Activated CD8-positive, alpha-beta memory T cell treated with anti-CD3 and anti-CD28 coated beads for 36 hours (primary cell): Measurements from ENCODE around the gene LRGUK. TPM values are rescaled to one million over a fixed set of nuclear protein-coding genes. Genes with fewer than 3 reads are reported as not detected.
"Not testable (repeated sequence)": the region's sequence is repeated elsewhere in the genome, so short reads cannot be mapped to it uniquely, and the experiment has no call there.

Source experiments
- CTCF ChIA-PET: fragments of 350-600 bp; sonication (Branson Sonifier 250); formaldehyde crosslinking; loops from one replicate; lab custom pipeline; 2021; ENCODE audit warnings: antibody characterized with exemption; lab: Charles Lee
- POLR2A ChIA-PET: fragments of 350-600 bp; sonication (Branson Sonifier 250); formaldehyde crosslinking; loops from one replicate; lab custom pipeline; 2021; ENCODE audit warnings: antibody characterized with exemption; lab: Charles Lee
- total RNA-seq, 2 experiments: library from RNA; stranded (reverse); gene quantifications; one replicate each; pipeline ENCODE4 v1.2.3, GENCODE V29; 2021

LRGUK gene
- total RNA-seq, 2 experiments from 2014 or later, result 0.15 TPM; not detected in 1

- POLR2A ChIA-PET, result no interaction called here
- CTCF ChIA-PET, result no interaction called here
Measured at GRCh38 chr7:134210976-134211663, 84.0 kb downstream of the LRGUK start.

- ChIA-PET POLR2A (no interaction called here), CTCF (no interaction called here)
Measured at GRCh38 chr7:134211817-134212216, 84.7 kb downstream of the LRGUK start.

GRCh38 chr7:134212576-134213546 is 85.7 kb downstream of the LRGUK start:
- POLR2A ChIA-PET, result no interaction called here
- CTCF ChIA-PET, result no interaction called here

- ChIA-PET CTCF (no interaction called here), POLR2A (no interaction called here)
Measured at GRCh38 chr7:134220236-134220635, 93.1 kb downstream of the LRGUK start.

- CTCF ChIA-PET, POLR2A ChIA-PET: not testable (repeated sequence)
Measured at GRCh38 chr7:134231296-134231695, 104.2 kb downstream of the LRGUK start.

GRCh38 chr7:134234216-134234615 is 107.1 kb downstream of the LRGUK start:
- ChIA-PET POLR2A (no interaction called here), CTCF (no interaction called here)

- CTCF ChIA-PET, result no interaction called here
- POLR2A ChIA-PET, result no interaction called here
Measured at GRCh38 chr7:134245253-134245652, 118.1 kb downstream of the LRGUK start.

GRCh38 chr7:134246347-134246746 is 119.2 kb downstream of the LRGUK start:
- CTCF ChIA-PET, result no interaction called here
- POLR2A ChIA-PET, result no interaction called here

GRCh38 chr7:134246761-134247160 is 119.6 kb downstream of the LRGUK start:
- ChIA-PET CTCF (no interaction called here), POLR2A (no interaction called here)

- ChIA-PET CTCF (no interaction called here), POLR2A (no interaction called here)
Measured at GRCh38 chr7:134248196-134248595, 121.1 kb downstream of the LRGUK start.

- CTCF ChIA-PET, result no interaction called here
- POLR2A ChIA-PET, result no interaction called here
Measured at GRCh38 chr7:134254311-134254710, 127.2 kb downstream of the LRGUK start.

GRCh38 chr7:134255814-134256213 is 128.7 kb downstream of the LRGUK start:
- POLR2A ChIA-PET, result no interaction called here
- CTCF ChIA-PET, result no interaction called here

GRCh38 chr7:134262322-134262721 is 135.2 kb downstream of the LRGUK start:
- ChIA-PET POLR2A (no interaction called here), CTCF (no interaction called here)

GRCh38 chr7:134276951-134277350 is 149.8 kb downstream of the LRGUK start:
- POLR2A ChIA-PET, result no interaction called here

GRCh38 chr7:134278502-134279153 is 151.5 kb downstream of the LRGUK start:
- ChIA-PET POLR2A (no interaction called here), CTCF (no interaction called here)

More at GRCh38 chr7:134276951-134277350, 149.8 kb downstream of the LRGUK start:
- CTCF ChIA-PET, result no interaction called here

- ChIA-PET CTCF (no interaction called here), POLR2A (no interaction called here)
Measured at GRCh38 chr7:134279336-134279735, 152.2 kb downstream of the LRGUK start.

GRCh38 chr7:134279898-134280297 is 152.8 kb downstream of the LRGUK start:
- CTCF ChIA-PET, result no interaction called here

GRCh38 chr7:134280508-134280907 is 153.4 kb downstream of the LRGUK start:
- ChIA-PET CTCF (no interaction called here), POLR2A (no interaction called here)

More at GRCh38 chr7:134279898-134280297, 152.8 kb downstream of the LRGUK start:
- POLR2A ChIA-PET, result no interaction called here

- POLR2A ChIA-PET, result no interaction called here
Measured at GRCh38 chr7:134284011-134284410, 156.9 kb downstream of the LRGUK start.

GRCh38 chr7:134284952-134285351 is 157.8 kb downstream of the LRGUK start:
- CTCF ChIA-PET, result no interaction called here
- POLR2A ChIA-PET, result no interaction called here

More at GRCh38 chr7:134284011-134284410, 156.9 kb downstream of the LRGUK start:
- CTCF ChIA-PET, result no interaction called here
